Measurements from ENCODE around the gene OR51V1. TPM values are rescaled to one million over a fixed set of nuclear protein-coding genes. Genes with fewer than 3 reads are reported as not detected.
A peak's percentile ranks its signal among the peaks of the same experiment; 100 is the strongest.

OR51V1 gene
- total RNA-seq, 1 donor from 2014 or later: not detected

GRCh38 chr11:5231111-5231510 lies 30.6 kb upstream of the OR51V1 start:
- DNase-seq (ENCODE audit: low read depth, low spot score): no peak

DNA sequence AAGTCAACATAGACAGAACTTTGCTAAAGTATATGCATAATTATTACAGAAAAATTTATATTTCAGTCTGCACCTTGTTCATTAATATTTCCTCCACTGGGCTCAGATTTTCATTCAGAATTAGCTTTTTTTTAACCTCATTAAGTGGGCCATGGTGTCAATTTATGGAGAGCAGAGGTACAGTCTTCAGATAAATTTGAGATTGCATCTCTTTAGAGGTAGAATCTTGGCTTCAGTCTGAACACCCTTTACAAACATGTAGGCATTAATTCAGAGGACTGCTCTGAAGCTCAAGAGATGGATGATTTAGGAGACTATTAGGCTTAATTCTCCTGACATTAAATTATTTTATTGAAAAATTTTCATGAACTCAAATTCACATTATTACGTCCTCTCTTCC lies 29.8 kb upstream of the OR51V1 start:
- no peak for DNase-seq (ENCODE audit: low read depth, low spot score)

DNA sequence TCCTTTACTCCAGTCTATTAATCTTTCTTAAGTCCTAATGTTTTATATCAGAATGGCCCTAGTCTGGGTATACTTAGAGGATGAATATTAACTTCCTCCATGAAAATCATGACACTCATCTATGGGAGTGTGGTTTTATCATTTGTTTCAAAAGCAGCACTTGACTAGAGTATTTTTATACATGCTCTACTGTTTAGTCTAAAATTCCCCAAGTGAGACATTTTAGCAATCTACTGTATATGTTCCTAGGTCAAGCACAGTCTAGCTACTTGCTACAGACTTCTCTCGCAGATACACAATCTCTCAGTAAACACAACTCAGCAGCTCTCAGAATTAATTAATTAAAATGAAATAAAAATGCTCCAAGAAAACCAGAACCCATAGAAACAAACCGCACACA lies 29.3 kb upstream of the OR51V1 start:
- no peak for DNase-seq (ENCODE audit: low read depth, low spot score)

DNA sequence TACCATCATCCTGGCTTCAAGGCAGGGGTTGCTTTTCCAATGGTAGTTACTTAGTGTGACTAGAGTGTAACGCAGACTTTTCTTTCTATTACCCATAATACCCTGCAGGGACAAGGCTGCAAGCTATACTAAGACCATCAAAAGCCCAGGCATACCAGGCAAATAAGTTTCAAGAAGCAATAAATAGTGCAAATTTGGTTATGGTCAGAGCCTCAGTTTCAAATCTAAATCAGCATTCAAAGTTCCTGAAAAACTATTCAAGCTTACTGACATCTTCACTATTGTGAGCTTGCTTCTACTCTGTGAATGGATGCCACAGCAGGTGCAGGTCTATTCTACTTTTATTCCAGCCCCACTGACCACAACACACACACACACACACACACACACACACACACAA lies 28.9 kb upstream of the OR51V1 start:
- no peak for DNase-seq (ENCODE audit: low read depth, low spot score)

GRCh38 chr11:5228124-5228523 lies 27.6 kb upstream of the OR51V1 start:
- no peak for DNase-seq (ENCODE audit: low read depth, low spot score)

DNA sequence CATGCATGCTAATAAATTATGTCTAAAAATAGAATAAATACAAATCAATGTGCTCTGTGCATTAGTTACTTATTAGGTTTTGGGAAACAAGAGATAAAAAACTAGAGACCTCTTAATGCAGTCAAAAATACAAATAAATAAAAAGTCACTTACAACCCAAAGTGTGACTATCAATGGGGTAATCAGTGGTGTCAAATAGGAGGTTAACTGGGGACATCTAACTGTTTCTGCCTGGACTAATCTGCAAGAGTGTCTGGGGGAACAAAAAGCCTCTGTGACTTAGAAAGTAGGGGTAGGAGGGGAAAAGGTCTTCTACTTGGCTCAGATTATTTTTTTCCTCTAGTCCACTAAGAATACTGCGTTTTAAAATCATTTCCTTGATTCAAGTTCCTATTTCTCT lies 27.2 kb upstream of the OR51V1 start:
- no peak for DNase-seq (ENCODE audit: low read depth, low spot score)

GRCh38 chr11:5226732-5227310 lies 26.3 kb upstream of the OR51V1 start, which contains the start of gene HBB:
HBB (minus strand) TSS chr11:5227071; CDS start chr11:5227021, 50 bp downstream.
- no peak for DNase-seq (ENCODE audit: low read depth, low spot score)

- no peak for DNase-seq (ENCODE audit: low read depth, low spot score)
Observed at GRCh38 chr11:5225480-5225871, 25.0 kb upstream of the OR51V1 start.

- DNase-seq (ENCODE audit: low read depth, low spot score): no peak
Observed at GRCh38 chr11:5224538-5225479, 24.3 kb upstream of the OR51V1 start.

GRCh38 chr11:5223686-5224085 lies 23.2 kb upstream of the OR51V1 start:
- no peak for DNase-seq (ENCODE audit: low read depth, low spot score)

DNA sequence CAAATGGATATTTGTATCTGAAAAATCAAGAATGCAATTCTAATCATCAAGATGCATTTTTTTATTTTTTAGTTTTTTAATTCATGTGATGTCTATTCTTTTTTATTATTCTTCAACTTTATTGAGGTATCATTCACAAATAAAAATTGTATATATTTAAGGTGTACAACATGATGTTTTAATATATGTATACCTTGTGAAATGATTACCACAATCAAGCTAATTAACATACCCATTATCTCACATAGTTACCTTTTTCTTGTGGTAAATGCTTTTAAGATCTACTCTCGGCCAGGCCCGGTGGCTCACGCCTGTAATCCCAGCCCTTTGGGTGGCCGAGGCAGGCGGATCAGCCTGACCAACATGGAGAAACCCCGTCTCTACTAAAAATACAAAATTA lies 22.7 kb upstream of the OR51V1 start:
- no peak for DNase-seq (ENCODE audit: low read depth, low spot score)

DNA sequence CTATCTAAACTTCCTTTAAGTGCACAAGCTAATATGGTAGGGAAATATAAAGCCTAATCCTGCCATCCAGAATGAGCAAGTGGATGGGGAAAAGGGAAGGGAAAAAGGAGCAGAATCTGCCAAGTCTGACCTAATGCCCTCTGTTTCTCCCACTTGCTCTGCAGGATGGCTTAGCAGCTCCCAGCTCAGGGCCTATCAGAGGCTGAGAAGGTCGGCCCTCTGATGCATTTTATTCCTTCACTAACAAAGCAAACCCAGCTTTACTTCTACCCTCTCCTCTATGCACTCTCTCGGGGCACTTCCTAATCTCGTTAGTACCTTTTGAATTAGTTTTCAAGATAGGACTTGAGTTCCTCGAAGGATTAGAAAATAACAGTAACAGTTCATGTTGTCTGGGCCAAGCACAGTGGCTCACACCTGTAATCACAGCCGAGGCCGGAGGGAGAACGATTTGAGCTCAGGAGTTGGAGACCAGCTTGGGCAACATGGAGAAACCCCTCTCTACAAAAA lies 9.9 kb upstream of the OR51V1 start:
- DNase-seq (ENCODE audit: low read depth, low spot score): no peak

DNA sequence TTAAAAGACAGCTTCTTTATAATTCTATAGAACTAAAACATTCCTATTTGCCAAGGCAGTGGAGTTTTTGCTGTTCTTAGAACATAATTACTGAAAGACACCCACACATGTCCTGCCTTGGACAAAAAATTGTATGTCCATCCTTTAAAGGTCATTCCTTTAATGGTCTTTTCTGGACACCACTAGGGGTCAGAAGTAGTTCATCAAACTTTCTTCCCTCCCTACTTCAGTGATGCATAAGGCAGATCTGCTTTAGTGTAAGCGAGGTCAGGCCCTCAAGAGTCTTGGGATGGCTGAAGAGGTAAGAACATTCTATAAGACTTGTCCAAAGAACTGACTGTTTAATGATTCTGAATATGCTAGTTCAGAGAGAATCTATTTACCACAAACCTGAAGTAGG lies 4.3 kb upstream of the OR51V1 start:
- peak; percentile 22 for DNase-seq (ENCODE audit: low read depth, low spot score)

- no peak for DNase-seq (ENCODE audit: low read depth, low spot score)
Observed at GRCh38 chr11:5203366-5203765, 2.9 kb upstream of the OR51V1 start.

DNA sequence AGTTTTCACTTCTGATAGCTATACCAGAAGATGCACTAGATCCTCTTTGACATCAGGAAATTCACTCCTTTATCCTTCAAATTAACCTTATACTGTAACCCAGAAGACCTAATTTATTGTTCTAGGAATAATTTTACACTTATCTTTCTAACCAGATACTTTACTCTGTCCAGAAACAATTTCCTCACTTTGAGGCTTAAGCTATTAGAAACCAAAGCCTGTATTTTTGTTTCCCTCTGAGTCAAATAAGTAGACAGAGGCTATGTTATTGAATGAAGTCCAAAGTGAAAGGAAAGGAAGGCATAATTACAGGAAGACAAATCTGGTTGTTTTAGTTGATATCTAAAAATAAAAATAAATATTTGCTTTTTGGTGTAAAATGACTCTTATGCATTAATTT lies 2.2 kb downstream of the OR51V1 start:
- DNase-seq (ENCODE audit: low read depth, low spot score): no peak

- DNase-seq (ENCODE audit: low read depth, low spot score): no peak
Observed at GRCh38 chr11:5197536-5197935, 2.9 kb downstream of the OR51V1 start.

DNA sequence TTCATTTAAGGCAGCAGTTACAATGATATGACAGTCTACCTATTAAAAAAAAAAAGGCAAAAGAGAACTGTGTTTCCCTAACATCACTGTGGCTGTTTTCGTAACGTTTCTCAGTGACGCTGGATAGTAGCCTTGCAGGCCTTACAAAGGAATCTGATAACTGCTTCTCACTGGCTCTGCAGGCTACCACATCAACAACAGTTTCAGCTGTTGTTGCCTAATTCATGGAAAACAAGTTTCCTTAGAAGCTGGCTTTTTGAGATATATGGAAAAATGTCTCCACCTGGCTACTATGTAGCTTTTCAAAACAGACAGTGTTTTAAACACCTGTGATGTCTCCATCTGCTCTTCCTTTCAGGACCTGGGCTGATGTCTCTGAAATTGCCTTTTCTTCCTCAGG lies 3.8 kb downstream of the OR51V1 start:
- no peak for DNase-seq (ENCODE audit: low read depth, low spot score)

DNA sequence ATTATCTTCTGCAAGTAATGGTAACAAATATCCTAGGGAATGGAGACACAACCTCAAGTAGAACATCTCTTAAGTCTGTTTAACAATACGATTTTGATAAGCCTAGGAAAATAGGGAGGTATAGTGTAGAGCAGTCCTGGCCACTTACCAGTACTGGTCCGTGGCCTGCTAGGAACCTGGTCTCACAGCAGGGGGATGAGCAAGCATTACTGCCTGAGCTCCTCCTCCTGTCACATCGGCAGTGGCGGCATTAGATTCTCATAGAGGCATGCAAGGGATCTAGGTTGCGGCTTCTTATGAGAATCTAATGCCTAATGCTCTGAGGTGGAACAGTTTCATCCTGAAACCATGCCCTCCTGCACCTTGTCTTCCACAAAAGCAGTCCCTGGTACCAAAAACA lies 4.4 kb downstream of the OR51V1 start:
- no peak for DNase-seq (ENCODE audit: low read depth, low spot score)

DNA sequence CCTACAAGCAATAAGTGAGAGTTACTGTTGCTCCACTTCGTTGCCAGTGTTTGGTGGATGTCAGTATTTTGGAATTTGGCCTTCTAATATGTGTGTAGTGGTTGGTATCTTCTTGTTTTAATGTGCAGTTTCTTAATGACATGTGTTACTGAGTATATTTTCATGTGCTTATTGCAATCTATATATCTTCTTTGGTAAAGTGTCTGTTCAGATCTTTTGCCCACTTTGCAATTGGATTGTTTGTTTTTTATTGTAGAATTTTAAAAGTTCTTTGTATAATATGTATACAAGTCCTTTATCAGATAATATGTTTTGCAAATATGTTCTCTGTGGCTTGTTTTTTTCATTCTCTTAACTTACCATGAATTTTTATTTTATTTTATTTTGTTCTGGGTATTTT lies 7.7 kb downstream of the OR51V1 start:
- DNase-seq (ENCODE audit: low read depth, low spot score): no peak

- DNase-seq (ENCODE audit: low read depth, low spot score): no peak
Observed at GRCh38 chr11:5188201-5188600, 12.3 kb downstream of the OR51V1 start.

- no peak for DNase-seq (ENCODE audit: low read depth, low spot score)
Observed at GRCh38 chr11:5178046-5178837, 22.2 kb downstream of the OR51V1 start.

GRCh38 chr11:5174934-5175333 lies 25.5 kb downstream of the OR51V1 start:
- DNase-seq (ENCODE audit: low read depth, low spot score): no peak
